GM12891 (cell line): Measurements from ENCODE around the gene ARHGAP40.

Source experiments
- PAX5 ChIP-seq: IDR thresholded peaks from 2 replicates; pipeline ENCODE4 v1.6.1; 2011; ENCODE audit warnings: low read length, moderate library complexity, mild to moderate bottlenecking; ENCODE audit not compliant: insufficient read depth, severe bottlenecking
- POLR2A ChIP-seq: IDR thresholded peaks from 2 replicates; pipeline ENCODE4 v1.6.1; 2011; ENCODE audit warnings: low read depth, low read length, control low read depth
- POLR2AphosphoS5 ChIP-seq: IDR thresholded peaks from 2 replicates; pipeline ENCODE4 v1.6.1; 2011; ENCODE audit warnings: low read depth, low read length, control low read depth
- POU2F2 ChIP-seq: IDR thresholded peaks from 2 replicates; pipeline ENCODE4 v1.6.1; 2011; ENCODE audit warnings: low read depth, mild to moderate bottlenecking, control low read depth, low read length, moderate library complexity
- SPI1 ChIP-seq: IDR thresholded peaks from 2 replicates; pipeline ENCODE4 v1.6.1; 2011; ENCODE audit warnings: low read depth, low read length, control low read depth
- TAF1 ChIP-seq: IDR thresholded peaks from 2 replicates; pipeline ENCODE4 v1.6.1; 2011; ENCODE audit warnings: low read depth, low read length, control low read depth

DNA sequence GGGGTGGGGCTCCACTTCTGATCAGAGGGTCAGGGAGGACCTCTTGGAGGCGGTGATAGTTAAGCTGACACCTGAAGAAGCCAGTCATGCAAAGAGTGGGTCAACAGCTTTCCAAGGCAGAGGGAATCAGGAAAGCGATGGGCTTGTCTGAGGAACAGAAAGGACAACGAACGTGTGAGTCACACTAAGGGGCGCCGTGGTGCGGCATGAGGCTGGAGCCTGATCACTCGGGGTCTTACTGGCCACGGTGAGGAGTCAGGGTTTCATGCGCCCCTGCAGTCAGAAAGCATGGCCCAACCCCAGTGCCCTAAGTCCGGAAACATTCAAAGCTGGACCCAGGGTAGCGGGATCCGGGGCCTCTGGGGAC is 72.1 kb downstream of the ARHGAP40 start:
- no peak for TF ChIP-seq PAX5
- TF ChIP-seq POLR2A, result no peak
- TF ChIP-seq POLR2AphosphoS5, result no peak
- no peak for TF ChIP-seq TAF1
- no peak for TF ChIP-seq SPI1
- no peak for TF ChIP-seq POU2F2
